DND-41 (cell line): ENCODE measurements around the gene RIPOR2.

Experiments
- ATAC-seq: fragments of 200-7000 bp; cut with Tn5 transposase; 3 replicates; pipeline ENCODE4 v1.9.1; 2021; ENCODE audit warnings: low read depth; ENCODE audit not compliant: insufficient read depth
- DNase-seq: peaks from one replicate; pipeline ENCODE4 v3.0.0-alpha.2; 2020
- H2AFZ ChIP-seq: 2 replicates; pipeline ENCODE4 v1.6.0; 2012; ENCODE audit warnings: low read depth, low read length
- H3K27ac ChIP-seq: 2 replicates; pipeline ENCODE4 v1.5.1; 2012; ENCODE audit warnings: low read length, inconsistent platforms
- H3K27me3 ChIP-seq: fragments of 200-600 bp; sonication (generic); 2 replicates; pipeline ENCODE4 v1.6.0; 2012; ENCODE audit warnings: low read length, mild to moderate bottlenecking, inconsistent platforms; ENCODE audit not compliant: insufficient read depth, poor library complexity
- H3K36me3 ChIP-seq: 2 replicates; pipeline ENCODE4 v1.5.1; 2012; ENCODE audit warnings: low read length, inconsistent platforms; ENCODE audit not compliant: insufficient read depth
- H3K4me1 ChIP-seq: 2 replicates; pipeline ENCODE4 v1.5.1; 2012; ENCODE audit warnings: mild to moderate bottlenecking, low read length; ENCODE audit not compliant: insufficient read depth
- H3K4me2 ChIP-seq: 2 replicates; pipeline ENCODE4 v1.6.0; 2012; ENCODE audit warnings: mild to moderate bottlenecking, moderate library complexity, low read length, inconsistent platforms; ENCODE audit not compliant: insufficient read depth
- H3K4me3 ChIP-seq, 2 experiments: fragments of 200-600 bp in 1 of 2; shearing (Covaris generic) in 1 of 2; 2 replicates each; pipeline ENCODE4 v1.5.1; 2012 to 2016; ENCODE audit warnings: inconsistent platforms in 2 of 2, low read length in 2 of 2, mild to moderate bottlenecking in 2 of 2, low read depth in 1 of 2, moderate library complexity in 1 of 2
- H3K79me2 ChIP-seq: 2 replicates; pipeline ENCODE4 v1.6.0; 2012; ENCODE audit warnings: low read length, inconsistent platforms; ENCODE audit not compliant: insufficient read depth
- H3K9ac ChIP-seq: 2 replicates; pipeline ENCODE4 v1.6.0; 2012; ENCODE audit warnings: low read depth, mild to moderate bottlenecking, inconsistent platforms, low read length, moderate library complexity
- H3K9me3 ChIP-seq: 2 replicates; pipeline ENCODE4 v1.5.1; 2012; ENCODE audit warnings: low read length, moderate library complexity, mild to moderate bottlenecking, inconsistent platforms; ENCODE audit not compliant: insufficient read depth, severe bottlenecking
- H4K20me1 ChIP-seq: 2 replicates; pipeline ENCODE4 v1.6.0; 2012; ENCODE audit warnings: low read length; ENCODE audit not compliant: insufficient read depth
- EZH2 ChIP-seq: IDR thresholded peaks from 3 replicates; pipeline ENCODE4 v1.6.1; 2012; ENCODE audit warnings: borderline replicate concordance, low read depth, mild to moderate bottlenecking, moderate library complexity, low read length, inconsistent platforms; ENCODE audit not compliant: severe bottlenecking
- TF ChIP-seq, protein P1 (sequence below): IDR thresholded peaks from 2 replicates; pipeline ENCODE4 v1.5.1; 2012; ENCODE audit warnings: borderline replicate concordance, low read length, moderate library complexity, mild to moderate bottlenecking; ENCODE audit not compliant: poor library complexity, severe bottlenecking; ENCODE audit errors: extremely low read depth

The RIPOR2 gene

DNA sequence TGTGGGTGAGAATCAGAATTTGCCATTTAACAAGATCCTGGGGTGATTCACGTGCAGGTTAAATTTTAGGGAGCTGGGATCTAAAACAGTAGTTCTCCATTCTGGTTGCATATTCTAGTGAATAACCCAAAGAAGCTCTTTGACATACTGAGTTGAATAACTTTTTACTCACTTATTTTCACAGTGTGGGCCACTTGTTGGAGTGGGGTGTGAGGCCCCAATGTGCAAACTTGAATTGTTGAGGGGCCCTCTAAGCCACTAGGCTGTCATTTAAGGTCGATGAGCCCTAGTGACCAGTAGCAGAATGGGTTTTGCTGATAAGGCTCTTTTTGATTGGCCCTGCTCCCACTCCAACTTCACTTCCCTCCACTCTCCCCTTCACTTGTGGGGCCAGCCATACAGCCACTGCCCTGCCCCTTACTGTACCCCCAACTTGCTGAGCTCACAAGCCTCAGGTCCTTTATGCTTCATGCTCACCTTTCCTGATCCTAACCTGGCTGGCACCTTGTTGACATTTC lies 33.6 kb upstream of the RIPOR2 start:
- Histone ChIP-seq H3K27me3 (no peaks in the 10 kb centered on the region), H3K4me2 (no peak overlapping the region), H3K36me3 (0 out of 2 replicates have a peak, but pooled peaks cover 4% of the 10 kb centered on the region), H3K4me1 (no peaks in the 10 kb centered on the region), H3K79me2 (no peaks in the 10 kb centered on the region), H3K9me3 (no peaks in the 10 kb centered on the region), H2AFZ (no peak overlapping the region), H3K27ac (no peak overlapping the region), H4K20me1 (no peaks in the 10 kb centered on the region), H3K4me3 (no peak overlapping the region), H3K9ac (no peak overlapping the region)
- ATAC-seq (no peak), DNase-seq (no peak)
- TF ChIP-seq EZH2, result no peak
- TF ChIP-seq, protein P1, sequence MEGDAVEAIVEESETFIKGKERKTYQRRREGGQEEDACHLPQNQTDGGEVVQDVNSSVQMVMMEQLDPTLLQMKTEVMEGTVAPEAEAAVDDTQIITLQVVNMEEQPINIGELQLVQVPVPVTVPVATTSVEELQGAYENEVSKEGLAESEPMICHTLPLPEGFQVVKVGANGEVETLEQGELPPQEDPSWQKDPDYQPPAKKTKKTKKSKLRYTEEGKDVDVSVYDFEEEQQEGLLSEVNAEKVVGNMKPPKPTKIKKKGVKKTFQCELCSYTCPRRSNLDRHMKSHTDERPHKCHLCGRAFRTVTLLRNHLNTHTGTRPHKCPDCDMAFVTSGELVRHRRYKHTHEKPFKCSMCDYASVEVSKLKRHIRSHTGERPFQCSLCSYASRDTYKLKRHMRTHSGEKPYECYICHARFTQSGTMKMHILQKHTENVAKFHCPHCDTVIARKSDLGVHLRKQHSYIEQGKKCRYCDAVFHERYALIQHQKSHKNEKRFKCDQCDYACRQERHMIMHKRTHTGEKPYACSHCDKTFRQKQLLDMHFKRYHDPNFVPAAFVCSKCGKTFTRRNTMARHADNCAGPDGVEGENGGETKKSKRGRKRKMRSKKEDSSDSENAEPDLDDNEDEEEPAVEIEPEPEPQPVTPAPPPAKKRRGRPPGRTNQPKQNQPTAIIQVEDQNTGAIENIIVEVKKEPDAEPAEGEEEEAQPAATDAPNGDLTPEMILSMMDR, result no peak

DNA sequence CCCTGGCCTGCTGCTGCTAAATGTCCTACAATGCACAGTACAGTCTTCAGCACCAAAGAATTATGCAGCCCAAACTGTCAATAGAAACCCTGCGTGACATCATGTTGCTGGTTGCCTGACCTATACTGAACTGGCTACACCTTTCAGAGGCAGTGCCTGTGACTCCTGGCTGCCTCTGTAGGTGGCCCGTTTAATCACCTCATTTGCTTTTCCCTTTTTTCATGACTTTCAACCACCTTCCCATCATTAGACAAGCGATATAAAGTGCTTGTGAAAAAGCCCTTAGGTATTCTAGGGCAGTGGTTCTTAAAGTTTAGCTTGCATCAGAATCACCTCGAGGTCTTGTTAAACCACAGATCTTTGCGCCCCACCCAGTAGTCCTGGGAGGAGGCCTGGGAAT lies 33.0 kb upstream of the RIPOR2 start:
- ATAC-seq, result no peak
- Histone ChIP-seq H3K4me3 (no peak overlapping the region), H3K79me2 (no peaks in the 10 kb centered on the region)

DNA sequence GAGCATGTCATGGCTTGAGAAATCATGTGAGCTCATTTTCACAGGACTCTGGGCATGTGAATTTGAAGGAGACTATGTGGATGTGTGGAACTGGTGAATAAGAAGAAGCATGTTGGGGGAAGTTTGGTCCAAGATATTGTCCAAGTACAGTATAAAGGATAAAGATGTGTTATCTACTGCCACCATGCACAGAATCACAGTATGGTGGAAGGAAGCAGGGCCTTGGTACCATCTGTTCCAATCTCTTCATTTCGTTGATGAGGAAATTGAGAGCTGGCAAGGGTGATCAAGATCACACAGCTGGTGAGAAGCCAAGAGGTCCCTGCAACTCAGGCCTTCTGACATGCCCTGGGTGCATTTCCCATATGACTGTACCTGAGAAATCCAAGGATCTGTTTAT lies 31.5 kb upstream of the RIPOR2 start:
- H3K27me3 ChIP-seq, result no peaks in the 10 kb centered on the region
- no peak overlapping the region for H3K9ac ChIP-seq
- 0 out of 2 replicates have a peak, but pooled peaks cover 4% of the 10 kb centered on the region for H3K36me3 ChIP-seq
- H3K4me2 ChIP-seq, result no peak overlapping the region
- no peaks in the 10 kb centered on the region for H3K4me1 ChIP-seq
- no peak overlapping the region for H2AFZ ChIP-seq
- ATAC-seq (no peak), DNase-seq (no peak)
- H3K27ac ChIP-seq, result no peak overlapping the region
- no peaks in the 10 kb centered on the region for H4K20me1 ChIP-seq
- no peaks in the 10 kb centered on the region for H3K9me3 ChIP-seq
- TF ChIP-seq, protein P1, result no peak
- TF ChIP-seq EZH2, result no peak
- no peaks in the 10 kb centered on the region for H3K79me2 ChIP-seq
- no peak overlapping the region for H3K4me3 ChIP-seq

More for the DNA sequence above, 33.0 kb upstream of the RIPOR2 start:
- no peak overlapping the region for H2AFZ ChIP-seq
- no peak overlapping the region for H3K4me2 ChIP-seq
- no peaks in the 10 kb centered on the region for H3K9me3 ChIP-seq
- TF ChIP-seq, protein P1, result no peak
- TF ChIP-seq EZH2, result no peak
- no peaks in the 10 kb centered on the region for H3K27me3 ChIP-seq
- H4K20me1 ChIP-seq, result no peaks in the 10 kb centered on the region
- H3K9ac ChIP-seq, result no peak overlapping the region
- 0 out of 2 replicates have a peak, but pooled peaks cover 4% of the 10 kb centered on the region for H3K36me3 ChIP-seq
- DNase-seq, result no peak
- no peak overlapping the region for H3K27ac ChIP-seq
- H3K4me1 ChIP-seq, result no peaks in the 10 kb centered on the region
